Inflammatory macrophage treated with lipopolysaccharide for 1 hour (primary cell): ENCODE results near the gene YPEL1.
"Not testable (repeated sequence)": the region's sequence is repeated elsewhere in the genome, so short reads cannot be mapped to it uniquely, and the experiment has no call there.

Experiments used
- DNase-seq, 2 donors: peaks; one replicate each; pipeline ENCODE4 v3.0.0-alpha.2; 2020 to 2022

YPEL1 gene

DNA sequence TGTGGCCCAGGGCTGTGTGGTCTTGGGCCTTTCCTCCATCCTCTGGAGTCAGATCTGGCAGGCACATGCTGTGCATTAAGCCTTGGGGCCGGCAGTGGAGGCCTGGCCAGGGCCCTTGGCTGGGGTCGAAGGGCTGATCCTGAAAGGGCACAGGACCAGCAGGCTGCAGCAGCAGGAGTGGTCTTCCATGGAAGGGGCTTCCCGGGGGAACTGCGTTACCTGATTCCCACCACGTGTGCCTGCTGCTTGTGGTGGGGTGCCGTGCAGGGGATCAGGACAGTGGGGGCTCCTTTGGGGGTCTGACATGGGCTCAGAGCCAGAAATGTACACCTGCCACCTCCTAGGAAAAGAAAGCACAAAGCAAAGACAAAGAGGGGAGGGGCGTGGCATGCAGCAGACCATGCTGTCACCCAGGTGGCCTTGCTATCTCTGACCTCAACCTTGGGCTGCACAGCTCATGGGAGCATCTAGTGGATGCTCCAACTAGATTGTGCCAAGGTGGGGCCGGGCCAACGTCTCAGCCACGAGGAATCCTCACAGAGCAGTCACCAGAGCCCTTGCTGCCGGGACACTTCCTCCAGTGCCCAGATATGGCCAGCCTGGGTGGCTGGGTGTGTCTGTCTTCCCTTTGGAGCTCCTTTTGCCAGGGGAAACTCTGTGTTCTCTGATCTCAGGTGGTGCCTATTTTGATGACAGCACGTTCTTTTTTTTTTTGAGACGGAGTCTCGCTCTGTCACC, 17.9 kb upstream of the YPEL1 start:
- DNase-seq: no peak

DNA sequence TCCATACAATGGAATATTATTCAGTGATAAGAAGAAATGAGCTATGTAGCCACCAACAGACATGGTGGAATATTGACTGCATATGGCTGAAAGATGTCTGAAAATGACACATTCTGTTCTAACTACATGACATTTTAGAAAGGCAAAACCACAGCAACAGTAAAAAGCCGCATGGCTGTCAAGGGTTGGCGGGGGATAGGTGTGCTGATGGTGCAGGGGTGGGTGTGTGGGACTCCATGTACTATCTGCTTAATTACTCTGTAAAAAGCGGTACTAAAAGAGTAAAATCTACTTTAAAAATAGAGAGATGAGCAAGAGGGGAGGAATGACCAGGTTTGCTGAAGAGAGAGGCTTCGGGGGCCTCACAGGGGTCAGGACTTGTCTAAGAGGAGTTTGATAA, 16.7 kb upstream of the YPEL1 start:
- no peak for DNase-seq

DNA sequence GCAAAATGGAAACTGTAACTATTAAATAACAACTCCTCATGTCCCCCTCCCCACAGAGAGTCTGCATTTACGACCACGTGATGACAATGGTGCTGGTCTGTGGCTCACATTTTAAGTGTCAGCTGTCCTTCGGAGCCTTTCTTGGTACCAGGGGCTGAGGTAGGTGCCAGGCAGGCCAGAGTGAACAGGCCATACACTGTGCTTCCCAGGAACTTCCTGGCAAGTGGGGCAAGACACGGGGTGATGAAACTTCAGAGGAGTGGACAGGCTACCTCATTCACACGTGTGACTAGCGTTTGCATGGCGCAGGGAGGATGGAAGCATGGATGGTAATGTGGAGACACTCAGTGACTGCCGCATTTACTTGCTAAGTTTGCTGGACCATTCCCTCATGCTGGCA, 10.4 kb upstream of the YPEL1 start:
- DNase-seq: no peak

DNA sequence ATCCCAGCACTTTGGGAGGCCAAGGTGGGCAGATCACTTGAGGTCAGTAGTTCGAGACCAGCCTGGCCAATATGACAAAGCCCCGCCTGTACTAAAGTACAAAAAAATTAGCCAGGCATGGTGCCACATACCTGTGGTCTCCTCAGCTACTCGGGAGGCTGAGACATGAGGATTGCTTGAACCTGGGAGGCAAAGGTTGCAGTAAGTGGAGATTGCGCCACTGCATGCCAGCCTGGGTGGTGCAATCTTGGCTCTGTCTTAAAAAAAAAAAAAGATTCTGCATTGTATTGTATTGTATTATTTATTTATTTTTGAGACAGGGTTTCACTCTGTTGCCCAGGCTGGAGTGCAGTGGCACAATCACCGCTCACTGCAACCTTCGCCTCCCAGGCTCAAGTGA, 9.3 kb upstream of the YPEL1 start:
- DNase-seq: not testable (repeated sequence)

DNA sequence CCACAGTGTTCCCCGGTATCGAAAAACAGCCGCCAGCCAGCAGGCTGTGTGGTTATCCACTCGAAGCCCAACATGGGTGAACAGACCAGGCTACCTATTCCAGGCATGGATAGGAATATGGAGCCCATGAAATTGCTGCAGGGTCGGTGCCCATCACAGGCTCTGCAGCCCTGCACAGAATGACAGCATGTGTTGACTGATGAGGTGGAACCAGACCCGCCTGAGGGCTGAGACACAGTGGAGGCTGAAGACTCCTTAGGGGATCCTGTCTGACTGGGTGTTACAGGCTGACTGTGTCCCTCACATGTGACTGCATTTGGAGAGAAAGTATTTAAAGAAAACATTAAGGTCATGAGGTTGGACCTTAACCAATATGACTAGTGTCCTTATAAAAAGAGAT, 6.2 kb upstream of the YPEL1 start:
- DNase-seq: no peak

DNA sequence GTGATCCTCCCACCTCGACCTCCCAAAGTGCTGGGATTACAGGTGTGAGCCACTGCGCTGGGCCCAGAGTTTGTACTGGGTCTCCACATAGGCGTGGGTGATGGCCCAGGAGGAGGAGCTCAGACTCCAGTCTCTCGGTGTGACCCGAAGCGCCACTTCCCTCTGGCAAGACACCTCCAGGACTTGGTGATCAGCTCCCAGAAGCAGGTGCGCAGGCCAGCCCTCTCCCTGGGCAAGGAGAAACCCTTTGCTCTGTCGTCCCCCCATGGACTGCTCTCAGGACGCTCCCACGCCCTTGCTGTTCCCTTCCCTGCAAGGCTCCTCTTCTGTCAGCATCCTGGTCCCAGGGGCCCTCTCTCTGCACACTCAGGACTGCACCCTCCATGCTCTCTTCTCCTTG, 5.5 kb upstream of the YPEL1 start:
- DNase-seq: no peak

DNA sequence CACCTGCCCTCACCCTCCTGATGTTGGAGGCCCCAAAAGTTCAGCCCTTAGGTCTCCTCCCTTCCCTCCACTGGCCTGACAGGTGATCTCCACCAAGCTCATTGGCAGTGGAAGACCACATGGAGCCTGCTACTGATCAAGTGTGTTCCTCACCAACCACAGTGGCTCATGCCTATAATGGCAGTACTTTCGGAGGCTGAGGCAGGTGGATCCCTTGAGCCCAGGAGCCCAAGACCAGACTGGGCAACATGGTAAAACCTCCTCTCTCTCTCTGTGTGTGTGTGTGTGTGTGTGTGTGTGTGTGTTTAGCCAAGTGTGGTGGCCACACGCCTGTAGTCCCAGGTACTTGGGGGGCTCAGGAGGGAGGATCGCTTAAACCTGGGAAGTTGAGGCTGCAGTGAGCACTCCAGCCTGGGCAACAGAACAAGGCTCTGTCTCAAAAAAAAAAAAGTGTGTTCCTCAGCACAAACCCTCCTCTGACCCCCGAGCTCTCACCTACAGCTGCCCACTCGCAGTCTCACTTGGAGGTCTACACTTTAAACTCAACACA, 4.3 kb upstream of the YPEL1 start:
- no peak for DNase-seq

DNA sequence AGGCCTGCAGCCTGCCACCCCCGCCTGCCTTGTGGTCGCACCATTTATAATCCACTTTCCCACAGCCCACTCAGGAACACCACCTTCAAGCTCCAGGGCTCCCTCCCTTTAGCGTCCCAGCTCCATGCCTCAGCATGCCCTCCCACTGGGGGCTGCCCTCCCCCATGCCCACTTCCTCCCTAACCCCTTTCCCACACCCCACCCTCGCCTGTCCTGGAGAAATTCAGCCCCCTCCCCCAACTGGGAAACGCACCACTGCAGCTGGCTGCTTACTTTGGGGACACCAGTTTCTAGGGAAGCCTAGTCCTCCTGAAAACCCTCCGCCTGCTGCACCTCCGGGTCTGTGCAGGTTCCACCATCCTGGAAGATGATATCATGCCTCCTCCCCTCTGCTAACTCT, 3.4 kb upstream of the YPEL1 start:
- DNase-seq: no peak

DNA sequence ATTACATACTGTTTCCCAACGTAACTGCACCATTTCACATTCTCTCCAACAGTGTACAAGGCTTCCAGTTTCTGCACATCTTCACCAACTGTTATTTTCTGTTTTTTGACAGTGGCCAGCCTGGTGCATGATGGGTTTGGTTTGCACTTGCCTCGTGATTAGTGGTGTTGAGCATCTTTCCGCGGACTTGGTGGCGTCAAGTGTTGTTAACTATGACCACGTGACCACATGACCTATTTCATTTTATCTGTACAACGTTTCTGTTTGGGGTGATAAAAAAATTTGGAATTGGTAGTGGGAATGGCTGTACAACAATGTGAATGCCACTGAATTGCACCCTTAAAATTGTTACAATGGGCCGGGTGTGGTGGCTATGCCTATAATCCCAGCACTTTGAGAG, 2.5 kb upstream of the YPEL1 start:
- no peak for DNase-seq

DNA sequence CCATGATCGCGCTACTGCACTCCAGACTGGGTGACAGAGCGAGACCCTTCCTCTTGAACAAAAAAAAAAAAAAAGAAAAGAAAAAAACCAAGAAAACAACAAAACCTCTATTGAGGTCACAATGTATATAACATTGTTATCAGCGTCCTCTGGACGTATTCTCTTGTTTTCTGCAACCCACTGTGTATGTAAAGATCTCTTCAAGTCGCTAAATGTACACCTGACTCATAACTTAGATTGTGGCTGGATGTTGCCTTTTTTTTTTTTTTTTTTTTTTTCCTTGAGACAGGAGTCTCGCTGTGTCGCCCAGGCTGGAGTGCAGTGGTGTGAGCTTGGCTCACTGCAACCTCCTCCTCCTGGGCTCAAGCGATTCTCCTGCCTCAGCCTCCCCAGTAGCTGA, 1.4 kb upstream of the YPEL1 start:
- DNase-seq: no peak

DNA sequence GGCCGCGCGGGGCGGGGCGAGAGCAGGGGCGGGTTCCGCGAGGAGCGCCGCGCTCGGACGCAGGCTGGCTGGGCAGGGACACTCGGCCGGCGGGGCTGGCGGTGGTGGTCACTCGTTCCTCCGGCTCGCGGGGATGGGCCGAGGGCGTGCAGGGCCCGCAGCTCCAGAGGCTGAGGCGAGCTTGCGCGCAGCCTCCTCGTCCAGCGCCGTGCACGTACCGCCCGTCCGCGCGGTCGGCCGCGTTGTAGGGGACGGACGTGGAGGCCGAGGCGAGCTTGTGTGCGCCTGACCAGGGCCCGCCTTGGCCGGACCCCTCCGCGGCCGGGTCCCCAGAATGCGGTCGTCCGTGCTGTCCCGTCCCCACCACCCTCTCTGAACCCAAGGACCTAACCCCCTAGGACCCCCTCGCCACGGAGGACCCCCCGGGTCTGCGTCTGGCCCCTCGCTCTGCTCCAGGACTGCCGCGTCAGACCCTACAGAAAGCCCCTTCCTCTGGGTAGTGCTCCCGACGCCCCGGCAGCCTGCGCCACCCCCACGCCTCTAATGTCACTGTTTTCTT, 569 bp upstream of the YPEL1 start:
- DNase-seq: no peak

DNA sequence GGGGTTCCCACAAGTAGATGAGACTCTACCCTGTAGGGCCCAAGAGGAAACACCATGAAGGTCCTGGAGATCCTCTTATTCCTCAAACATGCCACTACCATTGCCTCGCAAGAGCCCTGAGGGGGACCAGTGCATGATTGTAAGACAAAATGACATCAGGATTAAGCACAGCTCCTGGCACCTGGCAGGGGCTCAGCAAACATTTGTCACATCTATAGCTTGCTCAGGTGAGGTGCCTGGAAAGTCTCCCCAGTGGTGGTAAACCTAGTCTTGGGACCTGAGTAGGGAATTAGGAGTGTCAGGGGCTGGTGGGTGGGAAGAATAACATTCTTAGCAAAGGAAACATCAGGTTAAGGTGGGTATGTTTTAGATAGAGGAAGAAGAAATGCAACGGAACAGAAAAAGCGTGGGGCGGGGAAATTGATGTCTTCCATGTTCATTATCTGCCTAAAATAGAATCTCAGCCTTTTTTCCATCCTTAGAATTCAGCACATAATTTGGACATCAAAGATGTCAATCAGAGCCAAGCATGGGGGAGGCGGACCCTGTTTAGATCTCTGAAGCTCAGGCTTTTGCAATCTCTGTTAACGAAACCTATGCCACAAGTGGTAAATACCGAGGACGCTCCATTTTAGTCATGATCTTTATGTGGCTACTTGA, 924 bp downstream of the YPEL1 start:
- DNase-seq: peak in 1 of 2 donors; percentile 16

DNA sequence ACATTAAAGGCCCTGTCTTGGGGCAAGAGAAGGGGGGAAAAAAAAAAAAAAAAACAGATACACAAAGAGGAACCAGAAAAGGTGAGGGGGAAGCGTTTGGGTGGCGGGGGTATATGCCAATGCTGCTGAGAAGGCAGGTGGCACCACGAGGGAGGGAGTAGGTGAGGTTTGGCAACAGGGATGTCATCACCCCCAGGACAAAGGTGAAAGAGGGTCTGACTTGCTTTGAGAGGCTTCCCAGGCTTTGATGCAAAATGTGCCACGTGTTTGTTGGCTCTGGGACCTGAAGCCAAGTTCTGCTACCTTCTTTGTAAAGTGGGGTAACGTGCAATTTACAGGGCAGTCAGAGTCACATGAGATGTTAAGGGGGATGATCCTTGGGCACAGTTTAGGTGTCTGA, 4.1 kb downstream of the YPEL1 start:
- DNase-seq: no peak

DNA sequence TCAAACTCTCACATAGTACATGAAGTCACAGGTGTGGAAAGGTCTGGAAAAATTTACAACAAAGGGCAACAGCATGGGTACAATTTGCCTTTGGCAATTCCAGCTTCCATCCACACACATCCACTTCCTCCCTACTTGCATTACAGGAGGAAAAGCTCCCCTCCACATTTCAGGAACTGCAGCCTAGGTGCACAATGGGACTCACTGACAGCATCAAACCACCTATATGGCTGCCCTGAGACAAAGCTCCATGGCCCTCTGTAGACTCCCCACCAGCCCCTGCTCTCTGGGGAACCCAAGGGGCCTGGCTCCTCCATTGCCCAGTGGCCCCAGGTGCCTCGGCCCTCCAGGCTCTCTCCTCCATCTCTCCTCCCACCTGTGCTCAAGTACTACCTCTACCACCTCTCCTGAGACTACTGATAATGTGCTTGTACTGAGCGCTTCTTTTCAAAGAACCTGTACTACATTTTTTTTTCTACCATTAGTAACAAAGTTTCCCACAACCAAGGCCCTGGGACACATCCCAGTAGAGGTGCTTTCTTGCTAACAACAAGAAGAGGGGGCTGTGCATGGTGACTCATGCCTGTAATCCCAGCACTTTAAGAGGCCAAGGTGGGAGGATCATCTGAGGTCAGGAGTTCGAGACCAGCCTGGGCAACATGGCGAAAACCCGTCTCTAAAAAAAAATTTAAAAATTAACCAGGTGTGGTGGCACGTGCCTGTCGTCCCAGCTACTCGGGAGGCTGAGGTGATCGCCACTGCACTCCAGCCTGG, 4.9 kb downstream of the YPEL1 start:
- DNase-seq: no peak

DNA sequence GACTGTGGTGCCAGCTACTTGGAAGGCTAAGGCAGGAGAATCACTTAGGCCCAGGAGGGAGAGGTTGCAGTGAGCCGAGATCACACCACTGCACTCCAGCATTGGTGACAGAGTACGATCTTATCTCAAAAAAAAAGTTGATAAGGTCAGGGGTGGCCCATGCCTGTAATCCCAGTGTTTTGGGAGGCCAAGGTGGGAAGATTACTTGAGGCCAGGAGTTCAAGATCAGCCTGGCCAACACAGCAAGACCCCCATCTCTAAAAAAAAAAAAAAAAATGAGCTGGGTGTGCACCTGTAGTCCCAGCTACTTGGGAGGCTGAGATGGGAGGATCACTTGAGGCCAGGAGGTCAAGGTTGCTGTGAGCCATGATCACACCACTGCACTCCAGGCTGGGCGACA, 6.4 kb downstream of the YPEL1 start:
- DNase-seq: not testable (repeated sequence)

DNA sequence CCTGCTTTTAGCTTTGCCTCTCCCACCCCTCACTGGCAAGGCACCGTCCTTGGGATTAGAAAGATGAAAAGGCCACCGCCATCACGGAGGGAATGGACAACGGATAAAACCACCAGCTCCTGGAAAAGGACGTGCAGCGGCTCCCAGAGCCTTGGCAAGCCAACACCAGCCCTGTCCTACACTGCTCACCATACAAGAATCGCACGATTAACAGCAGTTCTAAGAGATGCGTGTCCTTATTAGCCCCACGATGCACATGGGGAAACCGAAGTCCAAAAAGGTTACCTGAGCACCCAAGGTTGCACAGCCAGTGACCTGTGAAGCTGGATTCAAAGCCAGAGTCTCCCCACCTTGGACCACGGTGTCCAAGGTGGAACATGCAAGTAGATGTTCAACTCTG, 7.3 kb downstream of the YPEL1 start:
- no peak for DNase-seq

DNA sequence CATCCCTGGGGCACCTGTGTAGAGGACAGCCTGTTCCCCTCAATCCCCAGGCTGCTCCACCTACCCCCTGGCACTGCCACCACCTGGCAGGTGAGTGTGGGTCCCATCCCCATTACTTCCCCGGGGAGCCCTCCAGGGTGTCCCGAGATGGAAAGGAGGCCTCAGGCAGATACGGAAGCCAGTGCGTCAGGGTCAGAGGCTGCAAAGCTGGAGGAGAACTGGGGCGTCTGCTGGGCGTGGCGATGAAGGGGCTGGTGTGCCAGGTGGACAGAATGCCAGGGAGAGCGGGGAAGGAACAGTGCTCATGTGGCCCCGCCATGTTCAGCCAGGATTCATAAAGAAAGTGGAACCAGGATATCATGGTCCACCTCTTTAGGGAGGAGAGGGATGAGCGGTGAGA, 7.8 kb downstream of the YPEL1 start:
- DNase-seq: no peak

DNA sequence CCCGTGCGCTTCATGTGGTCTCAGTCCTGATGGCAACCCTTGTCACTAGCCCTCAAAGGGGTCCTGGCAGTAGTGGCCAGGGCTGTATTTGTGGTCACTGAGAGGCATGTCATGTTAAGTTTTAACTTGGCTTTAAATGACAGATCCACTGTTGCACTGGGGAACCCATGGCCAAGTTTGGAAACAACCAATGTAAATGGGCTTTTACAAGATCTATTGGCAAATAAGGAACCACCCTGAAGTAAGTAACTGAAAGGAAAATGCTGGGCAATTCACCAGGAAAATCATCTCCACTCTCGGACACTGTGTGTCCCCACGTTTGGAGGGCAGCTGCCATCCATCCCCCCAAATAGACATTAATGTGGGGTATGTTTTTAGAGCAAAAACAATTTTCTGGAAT, 8.4 kb downstream of the YPEL1 start:
- DNase-seq: no peak

DNA sequence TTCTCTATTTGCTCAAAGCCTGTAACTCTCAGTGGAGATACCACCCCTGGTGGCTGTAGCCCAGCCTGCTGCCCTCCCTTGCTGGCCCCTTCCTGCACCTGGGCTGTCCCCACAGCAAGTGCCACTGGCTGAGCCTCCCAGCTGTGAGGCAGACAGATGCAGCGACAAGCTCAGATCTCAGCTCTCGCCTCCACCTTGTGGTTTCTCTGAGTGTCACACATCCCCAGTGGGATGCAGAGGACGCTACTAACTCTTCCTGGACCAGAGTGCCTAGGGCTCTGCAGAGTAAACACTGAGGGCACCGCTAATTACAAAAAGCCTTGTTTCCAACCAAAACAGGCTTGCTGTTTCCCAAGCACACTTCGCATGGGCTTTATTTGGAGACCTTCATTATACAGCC, 8.9 kb downstream of the YPEL1 start:
- DNase-seq: no peak

DNA sequence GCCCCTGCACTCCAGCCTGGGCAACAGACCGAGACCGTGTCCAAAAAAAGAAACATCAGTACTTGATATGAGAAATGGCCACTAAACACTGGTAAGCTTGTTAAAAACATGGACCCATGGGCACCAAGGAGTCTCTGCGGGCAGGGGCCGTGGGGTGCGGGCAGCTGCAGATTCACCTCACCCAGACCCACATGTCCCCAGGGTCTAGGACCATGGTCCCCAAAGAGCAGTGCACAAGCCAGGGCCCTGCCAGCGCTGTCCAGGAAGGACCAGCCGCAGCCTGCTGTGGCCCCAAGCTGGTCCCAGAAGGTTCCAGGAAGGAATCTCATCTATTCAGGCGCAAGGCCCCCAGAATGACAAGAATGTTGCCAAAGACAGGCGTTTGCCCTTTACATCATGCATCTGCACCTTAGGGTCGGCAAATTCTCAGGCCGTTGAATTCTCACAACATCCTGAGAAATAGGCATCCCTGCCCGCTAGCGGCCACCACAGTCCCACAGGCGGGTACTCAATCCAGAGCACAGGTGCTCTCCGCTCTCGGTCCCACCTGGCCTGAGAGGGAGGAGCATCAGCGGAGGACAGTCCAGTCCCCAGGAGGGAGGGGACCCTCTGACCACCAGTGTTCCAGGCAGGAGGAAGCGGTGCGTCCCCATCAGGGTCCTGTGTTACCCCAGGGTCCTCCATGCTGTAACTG, 9.5 kb downstream of the YPEL1 start:
- no peak for DNase-seq

DNA sequence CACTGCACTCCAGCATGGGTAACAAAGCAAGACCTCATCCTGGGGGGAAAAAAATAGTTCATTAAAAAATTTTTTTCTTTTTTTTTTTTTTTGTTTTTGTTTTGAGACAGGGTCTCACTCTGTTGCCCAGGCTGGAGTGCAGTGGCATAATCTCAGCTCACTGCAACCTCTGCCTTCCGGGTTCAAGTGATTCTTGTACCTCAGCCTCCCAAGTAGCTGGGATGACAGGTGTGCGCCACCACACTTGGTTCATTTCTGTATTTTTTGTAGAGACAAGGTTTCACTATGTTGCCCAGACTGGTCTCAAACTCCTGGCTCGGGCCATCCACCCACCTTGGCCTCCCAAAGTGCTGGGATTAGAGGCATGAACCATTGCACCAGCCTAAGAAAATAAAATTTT, 11.1 kb downstream of the YPEL1 start:
- not testable (repeated sequence) for DNase-seq

DNA sequence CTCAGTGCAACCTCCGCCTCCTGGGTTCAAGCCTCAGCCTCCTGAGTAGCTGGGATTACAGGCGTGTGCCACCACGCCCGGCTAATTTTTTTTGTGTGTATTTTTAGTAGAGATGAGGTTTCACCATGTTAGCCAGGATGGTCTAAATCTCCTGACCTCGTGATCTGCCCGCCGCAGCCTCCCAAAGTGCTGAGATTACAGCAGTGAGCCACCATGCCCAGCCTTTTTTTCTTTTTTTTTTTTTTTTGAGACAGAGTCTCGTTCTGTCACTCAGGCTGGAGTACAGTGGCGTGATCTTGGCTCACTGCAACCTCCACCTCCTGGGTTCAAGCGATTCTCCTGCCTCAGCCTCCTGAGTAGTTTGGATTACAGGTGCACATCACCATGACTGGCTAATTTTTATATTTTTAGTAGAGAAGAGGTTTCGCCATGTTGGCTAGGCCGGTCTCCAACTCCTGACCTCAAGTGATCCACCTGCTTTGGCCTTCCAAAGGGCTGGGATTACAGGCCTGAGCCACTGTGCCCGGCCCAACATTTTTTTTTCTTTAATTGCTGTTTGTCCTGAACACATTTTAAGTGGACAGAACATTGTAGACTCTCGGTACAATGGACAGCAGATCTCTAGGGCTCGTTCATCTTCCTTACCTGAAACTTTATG, 14.3 kb downstream of the YPEL1 start:
- not testable (repeated sequence) for DNase-seq
